SK-N-SH treated with all-trans-retinoic acid at 6 μM for 48 hours (cell line): ENCODE results near the gene OR2V1.
A peak's percentile ranks its signal among the peaks of the same experiment; 100 is the strongest.

Source experiments
- ATAC-seq: fragments of 200-7000 bp; cut with Tn5 transposase; 3 replicates; pipeline ENCODE4 v1.9.1; 2020; ENCODE audit warnings: mild to moderate bottlenecking, moderate library complexity
- BACH2 ChIP-seq: fragments of 250-450 bp; sonication (Bioruptor Pico); IDR thresholded peaks from 2 replicates; pipeline ENCODE4 v1.9.0; 2021; ENCODE audit warnings: mild to moderate bottlenecking, borderline replicate concordance
- CREB5 ChIP-seq: fragments of 250-450 bp; sonication (Bioruptor Pico); IDR thresholded peaks from 2 replicates; pipeline ENCODE4 v1.5.1; 2020; ENCODE audit warnings: low read depth, mild to moderate bottlenecking, moderate library complexity
- CSRNP3 ChIP-seq: fragments of 250-450 bp; sonication (Bioruptor Pico); IDR thresholded peaks from 2 replicates; pipeline ENCODE4 v1.5.1; 2021; ENCODE audit warnings: mild to moderate bottlenecking, moderate library complexity
- ESRRG ChIP-seq: fragments of 250-450 bp; sonication (Bioruptor Pico); IDR thresholded peaks from 2 replicates; pipeline ENCODE4 v1.6.1; 2021; ENCODE audit warnings: mild to moderate bottlenecking
- GLIS3 ChIP-seq: fragments of 250-450 bp; sonication (Bioruptor Pico); IDR thresholded peaks from 2 replicates; pipeline ENCODE4 v1.5.0; 2020; ENCODE audit warnings: mild to moderate bottlenecking, moderate library complexity
- ISL1 ChIP-seq: fragments of 250-450 bp; sonication (Bioruptor Pico); IDR thresholded peaks from 2 replicates; pipeline ENCODE4 v2.1.2; 2022; ENCODE audit warnings: mild to moderate bottlenecking, moderate library complexity
- OSR1 ChIP-seq: fragments of 250-450 bp; sonication (Bioruptor Pico); IDR thresholded peaks from 2 replicates; pipeline ENCODE4 v1.8.0; 2022; ENCODE audit warnings: moderate library complexity, mild to moderate bottlenecking, inconsistent platforms
- PATZ1 ChIP-seq: fragments of 250-450 bp; sonication (Bioruptor Pico); IDR thresholded peaks from 2 replicates; pipeline ENCODE4 v1.8.0; 2020; ENCODE audit warnings: mild to moderate bottlenecking, moderate library complexity, borderline replicate concordance
- POU6F1 ChIP-seq: fragments of 250-450 bp; sonication (Bioruptor Pico); IDR thresholded peaks from 2 replicates; pipeline ENCODE4 v1.8.0; 2021; ENCODE audit warnings: low read depth, mild to moderate bottlenecking, moderate library complexity, borderline replicate concordance
- PPARA ChIP-seq: fragments of 250-450 bp; sonication (Bioruptor Pico); IDR thresholded peaks from 2 replicates; pipeline ENCODE4 v1.5.0; 2020; ENCODE audit warnings: mild to moderate bottlenecking, borderline replicate concordance
- TCF4 ChIP-seq: fragments of 250-450 bp; sonication (Bioruptor Pico); IDR thresholded peaks from 2 replicates; pipeline ENCODE4 v1.8.0; 2021; ENCODE audit warnings: mild to moderate bottlenecking, moderate library complexity, borderline replicate concordance
- TSHZ2 ChIP-seq: fragments of 250-450 bp; sonication (Bioruptor Pico); IDR thresholded peaks from 2 replicates; pipeline ENCODE4 v1.5.0; 2020; ENCODE audit warnings: mild to moderate bottlenecking, moderate library complexity
- ZC3H10 ChIP-seq: fragments of 250-450 bp; sonication (Bioruptor Pico); IDR thresholded peaks from 2 replicates; pipeline ENCODE4 v1.5.1; 2021; ENCODE audit warnings: mild to moderate bottlenecking, moderate library complexity
- ZFP3 ChIP-seq: fragments of 250-450 bp; sonication (Bioruptor Pico); IDR thresholded peaks from 2 replicates; pipeline ENCODE4 v1.5.0; 2020; ENCODE audit warnings: mild to moderate bottlenecking, moderate library complexity
- ZFP30 ChIP-seq: fragments of 450-650 bp; formaldehyde crosslinking; IDR thresholded peaks from 2 replicates; pipeline ENCODE4 v1.5.0; 2022; ENCODE audit warnings: mild to moderate bottlenecking, moderate library complexity
- ZNF70 ChIP-seq: fragments of 450-650 bp; formaldehyde crosslinking; IDR thresholded peaks from 2 replicates; pipeline ENCODE4 v1.5.0; 2020; ENCODE audit warnings: mild to moderate bottlenecking, moderate library complexity
- ZNF8 ChIP-seq: fragments of 450-650 bp; formaldehyde crosslinking; IDR thresholded peaks from 2 replicates; pipeline ENCODE4 v1.5.0; 2020; ENCODE audit warnings: mild to moderate bottlenecking, moderate library complexity

The OR2V1 gene

GRCh38 chr5:181167814-181168488 lies 37.0 kb upstream of the OR2V1 start (continued):
- TF ChIP-seq PATZ1 (CRISPR knock-in tag) (no peak), ZFP3 (CRISPR knock-in tag) (no peak), CSRNP3 (CRISPR knock-in tag) (no peak), TCF4 (no peak), ESRRG (CRISPR knock-in tag) (no peak), ZC3H10 (CRISPR knock-in tag) (no peak), POU6F1 (CRISPR knock-in tag) (no peak), ISL1 (no peak)

GRCh38 chr5:181166812-181167733 lies 36.1 kb upstream of the OR2V1 start:
- TF ChIP-seq ZNF70 (CRISPR knock-in tag): peak; percentile 67; the same call in 1 of the 2 replicates
- TF ChIP-seq ZNF8 (CRISPR knock-in tag): no peak
- ATAC-seq: no peak

GRCh38 chr5:181164076-181164952 lies 33.3 kb upstream of the OR2V1 start:
- TF ChIP-seq ZNF8 (CRISPR knock-in tag) (no peak), PATZ1 (CRISPR knock-in tag) (no peak), ZNF70 (CRISPR knock-in tag) (no peak), ISL1 (no peak), BACH2 (CRISPR knock-in tag) (no peak), ZFP3 (CRISPR knock-in tag) (no peak), GLIS3 (CRISPR knock-in tag) (no peak), ZFP30 (CRISPR knock-in tag) (no peak), ZC3H10 (CRISPR knock-in tag) (no peak)
- no peak for ATAC-seq

- no peak for ATAC-seq
- no peak for TF ChIP-seq CREB5
- TF ChIP-seq PPARA (CRISPR knock-in tag): no peak
- TF ChIP-seq OSR1 (CRISPR knock-in tag): no peak
- no peak for TF ChIP-seq BACH2 (CRISPR knock-in tag)
- TF ChIP-seq GLIS3 (CRISPR knock-in tag): no peak
- TF ChIP-seq TSHZ2 (CRISPR knock-in tag): no peak
- no peak for TF ChIP-seq CSRNP3 (CRISPR knock-in tag)
Observed at GRCh38 chr5:181163487-181164075, 32.6 kb upstream of the OR2V1 start.
